CD4-positive, alpha-beta T cell treated with Interleukin-12 subunit alpha and Interleukin-12 subunit beta, for 1 hour (primary cell): Measurements from ENCODE around the gene DNM2.

Source experiments
- DNase-seq: peaks from one replicate; pipeline ENCODE4 v3.0.0-alpha.2; 2020

Gene DNM2

GRCh38 chr19:10780368-10780767 lies 62.5 kb downstream of the DNM2 start:
- peak; percentile 14 for DNase-seq

DNA sequence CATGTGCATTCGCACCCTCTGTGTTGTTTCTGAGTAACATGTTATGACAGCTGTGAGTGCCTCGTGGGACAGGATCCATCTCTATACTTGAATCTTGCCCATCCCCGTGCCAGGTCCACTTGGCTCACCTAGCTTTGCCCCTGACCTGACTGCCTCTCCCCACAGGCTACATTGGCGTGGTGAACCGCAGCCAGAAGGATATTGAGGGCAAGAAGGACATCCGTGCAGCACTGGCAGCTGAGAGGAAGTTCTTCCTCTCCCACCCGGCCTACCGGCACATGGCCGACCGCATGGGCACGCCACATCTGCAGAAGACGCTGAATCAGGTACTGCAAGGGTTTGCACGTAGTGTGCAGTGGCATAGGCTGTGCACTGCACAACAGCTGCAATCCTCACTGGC lies 64.9 kb downstream of the DNM2 start:
- no peak for DNase-seq

DNA sequence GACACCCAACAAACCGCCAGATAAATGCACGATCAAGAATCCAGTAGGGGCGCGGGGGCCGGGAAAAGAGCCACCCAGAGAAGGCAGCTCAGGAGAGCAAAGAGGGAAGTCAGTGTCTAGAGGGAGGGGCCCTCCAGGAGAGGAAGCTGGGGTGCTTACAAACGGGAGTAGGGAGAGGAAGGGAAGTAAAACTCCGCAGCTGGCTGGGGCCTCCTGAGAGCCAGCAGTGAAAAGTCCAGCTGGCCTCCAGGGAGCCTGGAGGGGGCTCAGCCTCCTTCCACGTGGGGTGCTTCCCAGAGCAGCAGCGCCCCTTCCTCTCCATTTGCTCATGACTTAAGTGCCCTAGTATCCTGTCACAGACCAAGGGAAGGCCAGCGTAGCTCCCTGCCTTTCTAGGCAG lies 66.4 kb downstream of the DNM2 start:
- DNase-seq, result no peak

DNA sequence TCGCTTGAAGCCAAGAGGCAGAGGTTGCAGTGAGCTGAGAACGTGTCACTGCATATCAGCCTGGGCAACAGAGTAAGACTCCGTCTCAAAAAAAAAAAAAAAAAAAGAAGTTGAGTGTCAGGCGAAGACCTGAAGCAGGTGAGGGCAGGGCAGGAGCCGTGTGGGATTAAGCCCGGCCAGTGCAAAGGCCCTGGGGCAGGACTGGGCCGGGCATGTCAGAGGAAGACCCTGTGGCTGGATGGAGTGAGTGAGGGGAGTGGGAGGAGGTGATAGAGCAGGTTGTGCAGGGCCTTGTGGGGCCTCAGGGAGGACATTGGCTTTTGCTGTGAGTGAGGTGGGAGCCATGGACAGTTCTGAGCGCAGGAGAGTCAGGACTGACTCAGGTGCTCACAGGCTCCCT lies 70.3 kb downstream of the DNM2 start:
- DNase-seq, result no peak

DNA sequence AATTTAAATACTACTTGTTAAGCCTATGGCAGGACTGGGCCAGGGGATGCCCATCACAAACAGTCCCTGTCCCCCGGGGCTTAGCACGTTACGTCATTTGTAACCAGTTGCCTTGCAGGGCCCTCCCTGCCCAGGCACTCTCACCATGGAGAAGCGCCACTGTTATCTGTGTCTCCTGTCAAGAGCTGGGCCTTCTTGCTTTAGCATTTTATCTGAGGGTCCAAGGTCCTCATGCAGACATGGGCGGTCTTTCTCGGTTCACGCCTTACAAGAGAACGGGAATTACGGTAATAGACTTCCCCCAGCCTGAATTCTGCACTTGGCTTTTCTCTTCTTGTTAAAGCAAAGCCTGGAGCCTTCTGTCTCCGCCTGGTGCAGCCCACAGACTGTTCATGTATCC lies 72.0 kb downstream of the DNM2 start:
- no peak for DNase-seq

DNA sequence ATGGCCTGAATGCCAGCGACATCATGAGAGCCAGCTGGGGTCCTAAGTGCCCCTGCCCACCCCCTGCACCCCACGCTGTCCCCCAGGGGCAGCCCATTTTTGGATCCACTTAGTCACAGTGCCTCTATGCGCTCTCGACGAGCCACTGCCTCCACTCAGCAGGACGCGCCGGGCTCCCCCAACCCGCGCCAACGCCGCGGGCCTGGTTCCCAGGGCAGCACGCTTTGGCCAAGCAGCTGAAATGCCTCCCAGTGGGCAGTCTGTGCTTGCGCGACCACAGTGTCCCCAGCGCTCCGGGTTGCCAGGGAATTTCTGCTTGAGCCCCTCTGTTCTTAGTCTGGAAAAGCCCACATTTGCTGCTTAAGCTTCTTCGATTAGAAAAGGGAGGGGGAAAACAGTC lies 78.8 kb downstream of the DNM2 start:
- DNase-seq, result no peak

DNA sequence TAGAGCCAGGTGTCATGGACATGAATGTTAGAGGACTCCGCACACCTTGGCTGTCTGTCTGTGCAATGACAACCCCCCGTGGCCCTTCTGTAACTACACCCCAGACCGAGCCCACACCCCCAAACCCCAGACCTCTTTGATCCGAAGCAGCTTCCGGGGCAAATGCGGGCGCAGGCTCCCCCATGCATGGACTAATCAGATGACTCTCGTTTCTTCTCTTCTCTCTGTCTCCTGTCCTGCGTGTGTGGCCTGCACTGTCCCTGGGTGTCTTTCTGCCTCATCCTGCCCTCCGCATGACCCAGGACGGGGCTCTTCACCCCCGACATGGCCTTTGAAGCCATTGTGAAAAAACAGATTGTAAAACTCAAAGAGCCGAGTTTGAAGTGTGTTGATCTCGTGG lies 79.2 kb downstream of the DNM2 start:
- DNase-seq, result peak; percentile 78

DNA sequence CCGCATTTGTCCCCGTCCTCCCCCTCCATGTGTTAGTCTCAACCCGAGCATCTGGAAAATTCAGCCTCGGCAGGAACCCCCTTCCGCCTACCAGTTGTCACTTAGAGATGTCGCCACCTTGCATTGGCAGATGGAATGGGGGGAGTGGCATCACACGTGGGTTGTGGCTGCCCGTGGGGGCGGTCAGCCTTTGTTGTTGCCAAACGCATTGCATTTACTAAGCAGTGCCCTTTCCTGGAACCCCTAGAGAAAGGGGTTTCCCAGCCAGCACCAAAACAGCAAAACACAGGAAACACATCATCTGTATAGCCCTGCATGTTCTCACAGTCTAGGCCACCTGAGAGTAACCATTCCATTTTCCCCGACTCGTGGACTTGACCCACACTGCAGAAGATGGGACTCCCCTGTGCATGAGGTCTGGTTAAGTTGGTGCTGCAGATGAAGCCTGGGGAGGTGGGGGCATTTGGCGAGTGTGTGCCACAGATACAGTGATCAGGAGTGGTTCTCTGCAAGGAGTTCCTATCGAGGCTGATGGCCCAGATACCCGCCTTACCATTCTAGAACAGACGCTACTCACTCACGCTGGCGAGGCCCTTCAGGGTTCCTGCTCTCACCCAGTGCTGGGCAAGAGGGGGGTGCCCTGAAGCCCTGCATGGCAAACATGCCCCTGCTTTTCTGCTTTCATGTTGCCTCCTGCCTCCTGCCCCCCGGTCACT lies 79.8 kb downstream of the DNM2 start:
- peak; percentile 92 for DNase-seq

DNA sequence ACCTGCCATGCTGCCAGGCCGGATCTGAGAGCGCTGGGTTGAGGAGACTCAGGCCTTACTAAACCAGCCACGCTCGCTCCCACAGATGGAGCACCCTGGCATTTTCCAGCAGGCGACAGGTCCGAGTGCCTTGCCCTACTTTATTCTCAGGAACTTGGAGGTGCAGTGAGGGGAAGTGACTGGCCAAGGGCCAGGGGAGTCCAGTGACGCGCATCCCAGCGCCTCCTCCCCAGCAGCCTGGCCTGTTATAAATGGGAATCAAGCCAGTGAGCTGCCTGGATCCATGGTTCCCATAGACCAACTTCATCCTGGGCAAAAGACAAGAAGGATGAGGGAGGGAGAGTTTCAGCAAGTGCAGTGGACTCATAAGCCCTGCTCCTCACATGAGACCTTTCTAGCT lies 82.6 kb downstream of the DNM2 start:
- DNase-seq, result no peak

DNA sequence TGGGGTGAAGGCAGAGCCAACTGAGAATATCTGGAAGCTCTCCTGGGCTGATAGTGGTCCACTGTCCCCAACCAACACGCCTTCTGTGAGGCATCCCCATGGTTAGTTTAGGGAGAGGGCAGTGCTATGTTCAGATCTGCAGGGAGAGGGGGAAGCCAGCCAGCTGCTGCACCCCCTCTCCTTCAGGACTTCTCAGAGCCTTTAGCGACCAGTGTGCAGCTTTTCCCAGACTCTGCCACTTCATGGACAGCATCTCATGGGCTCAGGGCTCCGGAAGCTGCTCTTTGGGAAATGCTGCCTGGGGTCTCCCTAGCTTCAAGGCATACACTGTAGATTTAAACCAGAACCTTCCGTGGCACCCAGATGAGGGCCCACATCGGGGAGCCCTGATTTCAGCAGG lies 84.6 kb downstream of the DNM2 start:
- DNase-seq, result no peak

DNA sequence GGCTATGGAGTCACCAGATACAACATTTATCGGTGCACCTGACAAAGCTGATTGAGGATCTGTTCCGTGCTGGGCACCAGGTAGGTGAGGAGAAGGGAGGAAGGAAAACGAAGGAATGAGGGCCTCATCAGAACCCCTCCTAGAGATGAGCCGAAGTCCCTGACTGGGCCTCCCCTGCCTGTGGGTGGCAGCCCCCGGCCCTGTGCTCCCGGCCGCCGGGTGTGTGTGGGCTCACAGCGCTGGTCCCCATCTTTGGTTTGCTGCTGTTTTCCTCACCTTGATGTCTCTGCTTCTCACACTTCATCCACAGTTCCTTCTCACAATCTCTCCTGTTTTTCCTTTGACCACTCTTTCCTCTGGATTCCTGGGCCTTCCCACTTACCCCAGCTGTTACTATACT lies 85.4 kb downstream of the DNM2 start:
- DNase-seq, result no peak

GRCh38 chr19:10805065-10805757 lies 87.3 kb downstream of the DNM2 start:
- no peak for DNase-seq

GRCh38 chr19:10805758-10806247 lies 87.9 kb downstream of the DNM2 start:
- no peak for DNase-seq

GRCh38 chr19:10808937-10809649 lies 91.2 kb downstream of the DNM2 start:
- DNase-seq, result peak; percentile 51

DNA sequence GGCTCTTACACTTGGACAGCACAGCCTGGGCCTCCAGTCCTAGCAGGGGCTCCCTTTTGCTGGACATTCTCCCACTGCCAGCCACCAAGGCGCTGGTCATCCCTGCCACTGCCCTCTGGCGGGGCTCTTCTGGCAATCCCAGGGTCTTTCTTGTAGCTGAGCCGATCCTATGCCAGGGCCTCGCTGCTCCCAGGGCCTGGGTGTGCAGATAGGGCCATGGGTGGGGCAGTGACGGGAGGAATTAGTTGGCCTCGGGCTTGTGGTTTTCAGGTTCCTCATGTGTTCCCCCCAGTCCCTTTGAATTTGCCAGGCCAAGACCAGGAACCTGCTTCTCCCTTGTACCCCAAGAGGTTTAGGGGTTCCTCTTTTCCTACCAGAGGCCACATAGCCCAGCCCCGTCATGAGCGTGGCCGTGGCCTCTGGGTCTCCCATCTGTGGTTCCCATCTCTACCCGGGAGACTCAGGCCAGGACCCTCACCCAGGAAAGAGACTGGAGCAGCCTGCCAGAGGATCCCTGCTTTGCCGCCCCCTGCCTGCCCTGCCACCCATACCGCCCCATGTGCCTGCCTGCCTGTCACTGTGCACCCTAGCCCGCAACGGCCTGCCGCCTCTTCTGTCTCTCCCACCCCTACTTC lies 91.9 kb downstream of the DNM2 start:
- no peak for DNase-seq

GRCh38 chr19:10811391-10812111 lies 93.7 kb downstream of the DNM2 start:
- DNase-seq, result no peak

- DNase-seq, result no peak
Observed at GRCh38 chr19:10812196-10812595, 94.3 kb downstream of the DNM2 start.

- peak; percentile 27 for DNase-seq
Observed at GRCh38 chr19:10812902-10813404, 95.1 kb downstream of the DNM2 start.

DNA sequence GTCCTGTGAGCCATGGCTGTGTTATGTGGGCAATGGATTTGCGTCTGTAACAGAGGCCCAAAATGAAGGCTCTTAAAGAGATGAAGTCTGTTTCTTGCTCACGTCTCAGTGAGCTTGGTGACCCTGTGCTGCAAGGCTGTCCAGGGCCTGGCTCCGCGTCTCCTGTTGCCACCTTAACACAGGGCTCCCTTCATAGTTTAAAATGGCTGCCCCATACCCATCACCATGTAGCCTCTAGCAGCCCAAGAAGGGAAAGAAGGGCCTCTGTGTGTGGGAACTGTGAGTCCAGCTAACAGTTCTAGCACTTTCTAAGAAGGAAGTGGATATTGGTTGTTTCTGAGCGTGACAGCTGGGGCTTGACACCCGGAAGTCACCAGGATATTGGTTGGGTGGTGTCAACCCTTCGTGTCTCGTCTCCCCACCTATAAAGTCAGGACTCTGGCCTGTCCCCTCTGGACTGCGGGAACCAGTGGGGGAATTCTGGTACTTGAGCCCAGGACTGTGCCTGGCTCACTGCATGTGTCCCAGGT lies 97.2 kb downstream of the DNM2 start:
- DNase-seq, result peak; percentile 30

DNA sequence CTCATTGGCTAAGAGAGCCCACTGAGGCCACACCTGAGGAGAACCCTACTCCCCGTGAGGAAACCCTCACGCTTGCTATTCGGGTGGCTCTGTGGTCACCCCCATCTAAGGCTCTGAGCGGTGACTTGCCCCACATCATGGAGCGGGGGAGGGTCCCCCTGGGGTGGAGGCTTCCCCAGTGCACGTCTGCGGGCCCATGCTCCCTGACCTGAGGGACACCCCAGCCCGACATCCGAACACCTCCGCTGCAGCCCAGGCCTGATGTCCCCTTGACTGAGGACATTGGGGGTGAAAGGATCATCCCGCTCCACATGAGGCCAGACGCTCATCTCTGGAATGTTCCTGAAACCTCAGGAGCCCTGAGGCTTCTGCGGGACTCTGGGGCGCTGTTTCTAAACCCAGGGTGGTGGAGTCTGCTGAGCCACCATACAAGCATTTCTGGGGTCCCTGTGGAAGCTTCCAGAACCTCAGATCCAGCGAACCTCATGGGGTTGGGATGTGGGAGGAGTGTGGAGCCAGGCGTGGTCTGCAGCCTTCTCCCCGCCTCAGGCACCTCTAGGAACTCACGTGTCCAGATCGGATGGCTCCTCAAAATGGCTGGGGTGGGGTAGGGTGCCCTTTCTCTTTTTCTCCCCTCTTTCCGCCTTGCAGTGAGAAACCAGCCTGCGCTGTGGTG lies 98.2 kb downstream of the DNM2 start:
- no peak for DNase-seq

DNA sequence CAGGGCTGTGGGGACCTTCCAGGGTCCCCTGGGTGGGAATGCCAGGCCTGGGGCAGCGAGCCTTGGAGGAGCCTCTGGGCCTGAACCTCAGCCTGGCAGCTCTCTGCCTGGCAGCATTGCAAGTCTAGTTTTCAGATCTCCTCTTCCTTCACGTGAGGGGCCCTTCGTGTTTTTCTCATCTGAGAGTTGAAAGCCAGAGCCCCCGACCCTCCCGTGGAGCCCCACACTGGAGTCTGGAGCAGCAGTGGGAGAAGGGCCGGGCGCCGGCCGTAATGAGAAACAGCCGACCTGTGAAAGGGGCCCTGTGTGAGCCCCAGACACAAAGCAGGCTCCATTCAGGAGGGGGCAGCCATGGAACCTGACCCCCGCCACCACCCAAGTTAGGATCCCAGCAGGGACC lies 98.8 kb downstream of the DNM2 start:
- DNase-seq, result no peak
